GM12891 (cell line): Measurements from ENCODE around the gene TMEM156.

Experiments used
- POLR2A ChIP-seq: IDR thresholded peaks from 2 replicates; pipeline ENCODE4 v1.6.1; 2011; ENCODE audit warnings: low read depth, low read length, control low read depth
- TAF1 ChIP-seq: IDR thresholded peaks from 2 replicates; pipeline ENCODE4 v1.6.1; 2011; ENCODE audit warnings: low read depth, low read length, control low read depth

GRCh38 chr4:39036172-39036571, 4.0 kb upstream of the TMEM156 start:
- TF ChIP-seq TAF1, result no peak
- TF ChIP-seq POLR2A, result no peak
